Karpas-422 (cell line): ENCODE results near the gene SCFD2. TPM values are rescaled to one million over a fixed set of nuclear protein-coding genes. Genes with fewer than 3 reads are reported as not detected.

ENCODE experiments used
- DNase-seq: peaks from one replicate; pipeline ENCODE4 v3.0.0-alpha.2; 2015
- H2AFZ ChIP-seq: fragments of 200-600 bp; sonication (generic); 2 replicates; pipeline ENCODE4 v1.6.1; 2014; ENCODE audit warnings: antibody characterized with exemption, low read length, mixed read lengths
- H3K27ac ChIP-seq: fragments of 200-600 bp; sonication (generic); 2 replicates; pipeline ENCODE4 v1.5.1; 2014; ENCODE audit warnings: mild to moderate bottlenecking, low read length, moderate library complexity
- H3K27me3 ChIP-seq: fragments of 200-600 bp; sonication (generic); 2 replicates; pipeline ENCODE4 v1.6.1; 2014; ENCODE audit warnings: low read length, mixed read lengths
- H3K36me3 ChIP-seq: fragments of 200-600 bp; sonication (generic); 2 replicates; pipeline ENCODE4 v1.6.1; 2014; ENCODE audit warnings: low read length, mixed read lengths; ENCODE audit not compliant: insufficient read depth
- H3K4me1 ChIP-seq: fragments of 200-600 bp; sonication (generic); 2 replicates; pipeline ENCODE4 v1.6.1; 2014; ENCODE audit warnings: mild to moderate bottlenecking, low read length, mixed read lengths
- H3K4me2 ChIP-seq: fragments of 200-600 bp; sonication (generic); 2 replicates; pipeline ENCODE4 v1.6.1; 2014; ENCODE audit warnings: low read length, low read depth, mild to moderate bottlenecking; ENCODE audit not compliant: poor library complexity, severe bottlenecking
- H3K4me3 ChIP-seq: fragments of 200-600 bp; sonication (generic); 2 replicates; pipeline ENCODE4 v1.5.1; 2014; ENCODE audit warnings: mild to moderate bottlenecking, antibody characterized with exemption, low read length, mixed read lengths
- H3K79me2 ChIP-seq: fragments of 200-600 bp; sonication (generic); 2 replicates; pipeline ENCODE4 v1.6.1; 2014; ENCODE audit warnings: mild to moderate bottlenecking, low read length, mixed read lengths
- H3K9ac ChIP-seq: fragments of 200-600 bp; sonication (generic); 2 replicates; pipeline ENCODE4 v1.6.0; 2014; ENCODE audit warnings: low read length
- H3K9me2 ChIP-seq: fragments of 200-600 bp; sonication (generic), shearing (Covaris generic); replicated peaks from 2 replicates; pipeline ENCODE4 v1.6.0; 2014; ENCODE audit warnings: mild to moderate bottlenecking, low read length, moderate library complexity; ENCODE audit not compliant: insufficient read depth
- H3K9me3 ChIP-seq: fragments of 300-700, 200-600 bp; sonication (generic); 2 replicates; pipeline ENCODE4 v1.6.1; 2014; ENCODE audit warnings: low read length, mixed read lengths
- H4K20me1 ChIP-seq: fragments of 200-600 bp; sonication (generic); 2 replicates; pipeline ENCODE4 v1.6.1; 2014; ENCODE audit warnings: mild to moderate bottlenecking, antibody characterized with exemption, low read length, low read depth; ENCODE audit not compliant: insufficient read depth
- total RNA-seq: library from RNA; depleted of rRNA; stranded (reverse); fragments of >200 nt; shearing (Covaris generic); gene quantifications from 2 replicates; pipeline ENCODE4 v1.2.3, GENCODE V29; 2014; ENCODE audit warnings: low replicate concordance

The SCFD2 gene
- total RNA-seq, 1 experiment from 2014 or later: 28.5 TPM

- no peak overlapping the region for H2AFZ ChIP-seq
- no peaks in the 10 kb centered on the region for H3K9me3 ChIP-seq
- no peaks in the 10 kb centered on the region for H3K79me2 ChIP-seq
- H3K27me3 ChIP-seq: no peaks in the 10 kb centered on the region
- no peaks in the 10 kb centered on the region for H3K9me2 ChIP-seq
- H4K20me1 ChIP-seq: no peaks in the 10 kb centered on the region
- no peaks in the 10 kb centered on the region for H3K36me3 ChIP-seq
- no peak overlapping the region for H3K4me2 ChIP-seq
- no peak overlapping the region for H3K9ac ChIP-seq
- H3K27ac ChIP-seq: no peak overlapping the region
- no peaks in the 10 kb centered on the region for H3K4me1 ChIP-seq
- DNase-seq: no peak
- H3K4me3 ChIP-seq: no peak overlapping the region
These were observed 260.5 kb downstream of the SCFD2 start for GRCh38 chr4:53105313-53105712.

- no peak overlapping the region for H2AFZ ChIP-seq
- no peaks in the 10 kb centered on the region for H3K79me2 ChIP-seq
- H3K36me3 ChIP-seq: no peaks in the 10 kb centered on the region
- no peak overlapping the region for H3K27ac ChIP-seq
- H3K4me2 ChIP-seq: no peak overlapping the region
- H3K9me2 ChIP-seq: no peaks in the 10 kb centered on the region
- H3K9me3 ChIP-seq: peaks cover 10% of the 10 kb centered on the region; the same call in 1 of the 2 replicates
- no peaks in the 10 kb centered on the region for H4K20me1 ChIP-seq
- H3K4me3 ChIP-seq: no peak overlapping the region
- H3K27me3 ChIP-seq: no peaks in the 10 kb centered on the region
- H3K9ac ChIP-seq: no peak overlapping the region
- DNase-seq: no peak
- H3K4me1 ChIP-seq: no peaks in the 10 kb centered on the region
These were observed 262.4 kb downstream of the SCFD2 start for GRCh38 chr4:53103481-53103880.

GRCh38 chr4:53101191-53101581 lies 264.7 kb downstream of the SCFD2 start:
- no peaks in the 10 kb centered on the region for H4K20me1 ChIP-seq
- H3K9ac ChIP-seq: no peak overlapping the region
- no peaks in the 10 kb centered on the region for H3K36me3 ChIP-seq

GRCh38 chr4:53100501-53101190 lies 265.2 kb downstream of the SCFD2 start:
- no peaks in the 10 kb centered on the region for H3K79me2 ChIP-seq
- H3K36me3 ChIP-seq: no peaks in the 10 kb centered on the region
- H3K27ac ChIP-seq: no peak overlapping the region
- DNase-seq: no peak
- no peak overlapping the region for H3K4me3 ChIP-seq
- H3K9me3 ChIP-seq: peaks cover 10% of the 10 kb centered on the region; the same call in 1 of the 2 replicates
- H2AFZ ChIP-seq: no peak overlapping the region
- no peaks in the 10 kb centered on the region for H4K20me1 ChIP-seq
- no peak overlapping the region for H3K9ac ChIP-seq
- no peaks in the 10 kb centered on the region for H3K27me3 ChIP-seq
- no peak overlapping the region for H3K4me2 ChIP-seq
- no peaks in the 10 kb centered on the region for H3K9me2 ChIP-seq
- H3K4me1 ChIP-seq: no peaks in the 10 kb centered on the region

More at GRCh38 chr4:53101191-53101581, 264.7 kb downstream of the SCFD2 start:
- no peak overlapping the region for H2AFZ ChIP-seq
- no peak overlapping the region for H3K4me3 ChIP-seq
- no peaks in the 10 kb centered on the region for H3K27me3 ChIP-seq
- H3K79me2 ChIP-seq: no peaks in the 10 kb centered on the region
- H3K9me3 ChIP-seq: peaks cover 10% of the 10 kb centered on the region; the same call in 1 of the 2 replicates
- H3K4me1 ChIP-seq: no peaks in the 10 kb centered on the region
- no peaks in the 10 kb centered on the region for H3K9me2 ChIP-seq
- no peak for DNase-seq
- H3K4me2 ChIP-seq: no peak overlapping the region
- H3K27ac ChIP-seq: no peak overlapping the region

- Histone ChIP-seq H3K79me2 (no peaks in the 10 kb centered on the region), H3K4me1 (no peaks in the 10 kb centered on the region), H3K27ac (no peak overlapping the region), H3K9me2 (no peaks in the 10 kb centered on the region), H4K20me1 (no peaks in the 10 kb centered on the region), H3K36me3 (no peaks in the 10 kb centered on the region), H3K4me2 (no peak overlapping the region), H3K9ac (no peak overlapping the region), H3K4me3 (no peak overlapping the region), H2AFZ (no peak overlapping the region), H3K27me3 (no peaks in the 10 kb centered on the region), H3K9me3 (peaks cover 10% of the 10 kb centered on the region; the same call in 1 of the 2 replicates)
- no peak for DNase-seq
These were observed 267.2 kb downstream of the SCFD2 start for GRCh38 chr4:53098681-53099121.

- Histone ChIP-seq H3K4me2 (no peak overlapping the region), H3K4me1 (no peaks in the 10 kb centered on the region), H3K27me3 (no peaks in the 10 kb centered on the region), H3K79me2 (no peaks in the 10 kb centered on the region), H3K4me3 (no peak overlapping the region), H3K9me3 (peaks cover 5% of the 10 kb centered on the region; the same call in 1 of the 2 replicates), H4K20me1 (no peaks in the 10 kb centered on the region), H2AFZ (no peak overlapping the region), H3K9ac (no peak overlapping the region), H3K9me2 (no peaks in the 10 kb centered on the region), H3K27ac (no peak overlapping the region), H3K36me3 (no peaks in the 10 kb centered on the region)
- DNase-seq: no peak
These were observed 271.8 kb downstream of the SCFD2 start for GRCh38 chr4:53094040-53094439.

GRCh38 chr4:53089936-53090729 lies 275.7 kb downstream of the SCFD2 start:
- Histone ChIP-seq H3K9me2 (no peaks in the 10 kb centered on the region), H3K9ac (no peak overlapping the region)
- DNase-seq: no peak

GRCh38 chr4:53088152-53088551 lies 277.7 kb downstream of the SCFD2 start:
- no peak for DNase-seq
- H3K27me3 ChIP-seq: no peaks in the 10 kb centered on the region
- no peak overlapping the region for H3K4me2 ChIP-seq

More at GRCh38 chr4:53089936-53090729, 275.7 kb downstream of the SCFD2 start:
- Histone ChIP-seq H2AFZ (no peak overlapping the region), H3K9me3 (no peaks in the 10 kb centered on the region), H3K27ac (no peak overlapping the region), H3K4me1 (no peaks in the 10 kb centered on the region), H4K20me1 (no peaks in the 10 kb centered on the region), H3K4me2 (no peak overlapping the region), H3K4me3 (no peak overlapping the region), H3K79me2 (no peaks in the 10 kb centered on the region), H3K27me3 (no peaks in the 10 kb centered on the region), H3K36me3 (no peaks in the 10 kb centered on the region)

More at GRCh38 chr4:53088152-53088551, 277.7 kb downstream of the SCFD2 start:
- H3K9me3 ChIP-seq: no peaks in the 10 kb centered on the region
- no peaks in the 10 kb centered on the region for H3K36me3 ChIP-seq
- H3K4me3 ChIP-seq: no peak overlapping the region
- H3K9me2 ChIP-seq: no peaks in the 10 kb centered on the region
- H3K9ac ChIP-seq: no peak overlapping the region
- H3K4me1 ChIP-seq: no peaks in the 10 kb centered on the region
- H4K20me1 ChIP-seq: no peaks in the 10 kb centered on the region
- H2AFZ ChIP-seq: no peak overlapping the region
- no peak overlapping the region for H3K27ac ChIP-seq
- no peaks in the 10 kb centered on the region for H3K79me2 ChIP-seq
